ENCODE data around the gene AGAP5. TPM values are rescaled to one million over a fixed set of nuclear protein-coding genes. Genes with fewer than 3 reads are reported as not detected.

The AGAP5 gene
- total and polyA plus RNA-seq, 9 of the 15 experiments (the other 6 are each of a cell fraction or from before 2014, with no cell fraction given) = 0.32 to 7.5 (median 5.3) TPM

DNA sequence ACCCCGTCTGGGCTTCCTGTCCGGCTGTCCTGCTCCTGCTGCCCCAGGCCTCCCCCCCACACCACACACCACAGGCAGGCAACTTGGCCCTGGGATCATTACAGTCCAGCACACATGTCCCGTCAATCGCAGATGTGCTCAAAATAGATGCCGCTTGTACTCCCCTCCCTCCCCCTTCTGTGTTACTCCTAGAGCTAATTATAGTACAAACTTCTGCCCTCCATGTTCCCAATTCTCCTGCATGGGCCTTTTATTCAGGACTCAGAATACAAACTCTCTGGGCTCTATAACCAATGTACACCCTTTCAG, 42.0 kb downstream of the AGAP5 start, which contains the start of gene SYNPO2L (continued):
- no peak for TF ChIP-seq GTF2F1 (IDR thresholded peaks at IDR 0.05; ENCODE audit: low read depth, low read length)
- TF ChIP-seq ZKSCAN1 (IDR thresholded peaks at IDR 0.05; ENCODE audit: low read depth, low read length) = no peak
- TF ChIP-seq MCM5 (IDR thresholded peaks at IDR 0.05; ENCODE audit: low read depth) = no peak
- TF ChIP-seq NR2C1 (IDR thresholded peaks at IDR 0.05) = no peak
- TF ChIP-seq NR2C1 (tag; IDR thresholded peaks at IDR 0.05) = no peak
- TF ChIP-seq SETDB1 (IDR thresholded peaks at IDR 0.05; ENCODE audit: low read length) = no peak
- no peak for TF ChIP-seq ZNF778 (CRISPR knock-in tag; IDR thresholded peaks at IDR 0.05)
- TF ChIP-seq WHSC1 (IDR thresholded peaks at IDR 0.05; ENCODE audit: low read length) = no peak
- TF ChIP-seq KAT7 (CRISPR knock-in tag; IDR thresholded peaks at IDR 0.05; ENCODE audit: borderline replicate concordance) = no peak
- TF ChIP-seq ZNF57 (CRISPR knock-in tag; IDR thresholded peaks at IDR 0.05) = peak; percentile 99
- TF ChIP-seq FIP1L1 (IDR thresholded peaks at IDR 0.05; ENCODE audit: low read depth, low read length, poor library complexity, severe bottlenecking) = no peak
- TF ChIP-seq, protein P1, sequence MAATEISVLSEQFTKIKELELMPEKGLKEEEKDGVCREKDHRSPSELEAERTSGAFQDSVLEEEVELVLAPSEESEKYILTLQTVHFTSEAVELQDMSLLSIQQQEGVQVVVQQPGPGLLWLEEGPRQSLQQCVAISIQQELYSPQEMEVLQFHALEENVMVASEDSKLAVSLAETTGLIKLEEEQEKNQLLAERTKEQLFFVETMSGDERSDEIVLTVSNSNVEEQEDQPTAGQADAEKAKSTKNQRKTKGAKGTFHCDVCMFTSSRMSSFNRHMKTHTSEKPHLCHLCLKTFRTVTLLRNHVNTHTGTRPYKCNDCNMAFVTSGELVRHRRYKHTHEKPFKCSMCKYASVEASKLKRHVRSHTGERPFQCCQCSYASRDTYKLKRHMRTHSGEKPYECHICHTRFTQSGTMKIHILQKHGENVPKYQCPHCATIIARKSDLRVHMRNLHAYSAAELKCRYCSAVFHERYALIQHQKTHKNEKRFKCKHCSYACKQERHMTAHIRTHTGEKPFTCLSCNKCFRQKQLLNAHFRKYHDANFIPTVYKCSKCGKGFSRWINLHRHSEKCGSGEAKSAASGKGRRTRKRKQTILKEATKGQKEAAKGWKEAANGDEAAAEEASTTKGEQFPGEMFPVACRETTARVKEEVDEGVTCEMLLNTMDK (IDR thresholded peaks at IDR 0.05; ENCODE audit: borderline replicate concordance, insufficient read depth, low read depth, low read length, poor library complexity, severe bottlenecking) = no peak
- no peak for TF ChIP-seq TCF7L2 (IDR thresholded peaks at IDR 0.05; ENCODE audit: low read depth, low read length)
- TF ChIP-seq, protein P2, sequence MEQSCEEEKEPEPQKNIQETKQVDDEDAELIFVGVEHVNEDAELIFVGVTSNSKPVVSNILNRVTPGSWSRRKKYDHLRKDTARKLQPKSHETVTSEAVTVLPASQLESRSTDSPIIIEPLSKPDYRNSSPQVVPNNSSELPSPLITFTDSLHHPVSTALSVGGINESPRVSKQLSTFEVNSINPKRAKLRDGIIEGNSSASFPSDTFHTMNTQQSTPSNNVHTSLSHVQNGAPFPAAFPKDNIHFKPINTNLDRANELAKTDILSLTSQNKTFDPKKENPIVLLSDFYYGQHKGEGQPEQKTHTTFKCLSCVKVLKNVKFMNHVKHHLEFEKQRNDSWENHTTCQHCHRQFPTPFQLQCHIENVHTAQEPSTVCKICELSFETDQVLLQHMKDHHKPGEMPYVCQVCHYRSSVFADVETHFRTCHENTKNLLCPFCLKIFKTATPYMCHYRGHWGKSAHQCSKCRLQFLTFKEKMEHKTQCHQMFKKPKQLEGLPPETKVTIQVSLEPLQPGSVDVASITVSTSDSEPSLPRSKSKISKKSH (CRISPR knock-in tag; IDR thresholded peaks at IDR 0.05) = no peak
- TF ChIP-seq SMARCA5 (IDR thresholded peaks at IDR 0.05) = no peak
- TF ChIP-seq ILK (tag; IDR thresholded peaks at IDR 0.05; ENCODE audit: borderline replicate concordance, low read depth) = no peak
- TF ChIP-seq MED1 (CRISPR knock-in tag; IDR thresholded peaks at IDR 0.05; ENCODE audit: borderline replicate concordance) = no peak
- TF ChIP-seq ZNF77 (CRISPR knock-in tag; IDR thresholded peaks at IDR 0.05) = no peak
- no peak for TF ChIP-seq MCM2 (IDR thresholded peaks at IDR 0.05; ENCODE audit: low read depth)
- no peak for TF ChIP-seq SOX6 (IDR thresholded peaks at IDR 0.05)
- TF ChIP-seq EZH2 (IDR thresholded peaks at IDR 0.05; ENCODE audit: borderline replicate concordance, low read depth, low read length) = no peak
- TF ChIP-seq, protein P3, sequence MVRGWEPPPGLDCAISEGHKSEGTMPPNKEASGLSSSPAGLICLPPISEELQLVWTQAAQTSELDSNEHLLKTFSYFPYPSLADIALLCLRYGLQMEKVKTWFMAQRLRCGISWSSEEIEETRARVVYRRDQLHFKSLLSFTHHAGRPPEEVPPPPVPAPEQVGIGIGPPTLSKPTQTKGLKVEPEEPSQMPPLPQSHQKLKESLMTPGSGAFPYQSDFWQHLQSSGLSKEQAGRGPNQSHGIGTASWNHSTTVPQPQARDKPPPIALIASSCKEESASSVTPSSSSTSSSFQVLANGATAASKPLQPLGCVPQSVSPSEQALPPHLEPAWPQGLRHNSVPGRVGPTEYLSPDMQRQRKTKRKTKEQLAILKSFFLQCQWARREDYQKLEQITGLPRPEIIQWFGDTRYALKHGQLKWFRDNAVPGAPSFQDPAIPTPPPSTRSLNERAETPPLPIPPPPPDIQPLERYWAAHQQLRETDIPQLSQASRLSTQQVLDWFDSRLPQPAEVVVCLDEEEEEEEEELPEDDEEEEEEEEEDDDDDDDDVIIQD (CRISPR knock-in tag; IDR thresholded peaks at IDR 0.05) = no peak
- no peak for TF ChIP-seq ILF3 (IDR thresholded peaks at IDR 0.05; ENCODE audit: borderline replicate concordance)
- TF ChIP-seq ZNF586 (CRISPR knock-in tag; conservative IDR thresholded peaks at IDR 0.05) = no peak
- TF ChIP-seq, protein P4, sequence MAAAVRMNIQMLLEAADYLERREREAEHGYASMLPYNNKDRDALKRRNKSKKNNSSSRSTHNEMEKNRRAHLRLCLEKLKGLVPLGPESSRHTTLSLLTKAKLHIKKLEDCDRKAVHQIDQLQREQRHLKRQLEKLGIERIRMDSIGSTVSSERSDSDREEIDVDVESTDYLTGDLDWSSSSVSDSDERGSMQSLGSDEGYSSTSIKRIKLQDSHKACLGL (CRISPR knock-in tag; IDR thresholded peaks at IDR 0.05; ENCODE audit: borderline replicate concordance, poor library complexity, severe bottlenecking) = no peak
- peak; percentile 96 for TF ChIP-seq MEF2D (tag; conservative IDR thresholded peaks at IDR 0.05; ENCODE audit: low read depth)
